ENCODE measurements around the gene KCNK1.
A peak's percentile ranks its signal among the peaks of the same experiment; 100 is the strongest.

KCNK1 gene

GRCh38 chr1:233707880-233708815 is 94.2 kb downstream of the KCNK1 start:
- DNase-seq, result no peak

DNA sequence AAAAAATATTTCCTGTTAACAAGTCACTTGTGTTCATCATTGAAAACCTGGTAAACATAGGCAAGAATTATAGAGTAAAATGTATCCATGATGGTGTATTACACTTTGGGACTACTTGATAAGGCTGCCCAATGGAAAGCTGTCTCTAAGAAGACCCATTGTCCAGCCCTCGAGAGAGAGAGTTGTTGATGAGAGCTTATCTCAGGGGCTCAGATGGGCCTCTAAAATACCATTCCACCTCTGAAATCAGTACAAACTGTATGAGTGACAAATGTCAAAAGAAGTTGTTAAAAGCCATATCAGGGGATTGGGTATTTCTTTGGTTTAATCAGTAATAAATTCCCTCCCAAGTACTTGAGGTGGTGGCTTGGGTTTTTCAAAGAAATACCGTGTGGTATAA is 96.1 kb downstream of the KCNK1 start:
- DNase-seq, result no peak

GRCh38 chr1:233710507-233710906 is 96.6 kb downstream of the KCNK1 start:
- DNase-seq, result no peak

- DNase-seq, result peak; percentile 34
Measured at GRCh38 chr1:233714631-233715217, 100.8 kb downstream of the KCNK1 start.

- no peak for DNase-seq
Measured at GRCh38 chr1:233718057-233718456, 104.2 kb downstream of the KCNK1 start.

- DNase-seq, result no peak
Measured at GRCh38 chr1:233719655-233720341, 105.9 kb downstream of the KCNK1 start.

DNA sequence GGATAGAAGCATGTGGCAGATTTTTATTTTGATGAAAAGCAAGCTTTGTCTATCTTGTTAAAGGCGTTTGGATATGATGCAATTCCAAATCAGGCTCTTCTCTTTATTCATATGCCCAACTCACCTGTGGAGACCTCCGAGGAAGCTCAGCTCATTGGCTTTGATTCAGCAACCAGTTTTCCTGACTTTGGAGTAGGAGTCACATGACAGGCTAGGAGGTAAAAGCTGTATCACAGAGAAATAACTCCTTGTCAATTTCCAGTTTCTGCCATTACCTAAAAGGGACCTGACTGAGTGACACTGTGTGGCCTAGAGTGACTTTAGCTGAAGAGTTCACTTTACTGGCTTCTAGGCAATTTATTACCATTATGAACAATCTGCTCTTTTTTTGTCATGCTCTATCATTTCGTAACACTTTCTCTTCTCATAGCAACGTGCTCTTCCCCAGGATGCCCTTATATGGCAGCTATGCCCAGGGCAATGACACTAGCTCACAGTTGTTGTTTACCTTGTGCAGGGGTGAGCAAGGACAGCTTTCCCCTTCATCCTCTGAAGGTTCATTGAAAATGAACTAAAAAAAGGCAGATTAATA is 107.2 kb downstream of the KCNK1 start:
- no peak for DNase-seq
